KG1 (cell line): ENCODE data around the gene ITGAE.
"Not testable (repeated sequence)": the region's sequence is repeated elsewhere in the genome, so short reads cannot be mapped to it uniquely, and the experiment has no call there.

ENCODE experiments used
- DNase-seq: peaks from one replicate; lab custom pipeline; 2025; lab: John Stamatoyannopoulos, UW

Gene ITGAE

GRCh38 chr17:3795390-3796102, 5.4 kb downstream of the ITGAE start:
- no peak for DNase-seq

GRCh38 chr17:3794557-3795389, 6.2 kb downstream of the ITGAE start:
- DNase-seq, result no peak

- not testable (repeated sequence) for DNase-seq
Measured at GRCh38 chr17:3794152-3794551, 6.8 kb downstream of the ITGAE start.

- not testable (repeated sequence) for DNase-seq
Measured at GRCh38 chr17:3793258-3793657, 7.7 kb downstream of the ITGAE start.

GRCh38 chr17:3792481-3792880, 8.5 kb downstream of the ITGAE start:
- DNase-seq, result no peak

GRCh38 chr17:3788200-3788599, 12.8 kb downstream of the ITGAE start:
- DNase-seq, result no peak

GRCh38 chr17:3785323-3785722, 15.7 kb downstream of the ITGAE start:
- not testable (repeated sequence) for DNase-seq

GRCh38 chr17:3782751-3783150, 18.2 kb downstream of the ITGAE start:
- DNase-seq, result no peak

GRCh38 chr17:3780986-3781385, 20.0 kb downstream of the ITGAE start:
- DNase-seq, result no peak

GRCh38 chr17:3777366-3778120, 23.4 kb downstream of the ITGAE start:
- no peak for DNase-seq

- no peak for DNase-seq
Measured at GRCh38 chr17:3773966-3774365, 27.0 kb downstream of the ITGAE start.

GRCh38 chr17:3773511-3773910, 27.5 kb downstream of the ITGAE start:
- no peak for DNase-seq

- no peak for DNase-seq
Measured at GRCh38 chr17:3772764-3773163, 28.2 kb downstream of the ITGAE start.

- no peak for DNase-seq
Measured at GRCh38 chr17:3771140-3771539, 29.8 kb downstream of the ITGAE start.

GRCh38 chr17:3770466-3770865, 30.5 kb downstream of the ITGAE start:
- peak; percentile 28 for DNase-seq

- DNase-seq, result no peak
Measured at GRCh38 chr17:3768769-3769168, 32.2 kb downstream of the ITGAE start.

- DNase-seq, result no peak
Measured at GRCh38 chr17:3768341-3768740, 32.6 kb downstream of the ITGAE start.

GRCh38 chr17:3766779-3767178, 34.2 kb downstream of the ITGAE start:
- no peak for DNase-seq

- no peak for DNase-seq
Measured at GRCh38 chr17:3765981-3766380, 35.0 kb downstream of the ITGAE start.

GRCh38 chr17:3763777-3764170, 37.2 kb downstream of the ITGAE start:
- DNase-seq, result no peak

- no peak for DNase-seq
Measured at GRCh38 chr17:3762922-3763776, 37.8 kb downstream of the ITGAE start.

GRCh38 chr17:3761918-3762380, 39.0 kb downstream of the ITGAE start:
- no peak for DNase-seq
